Aorta (tissue), 5 donors: ENCODE measurements around the gene ILF2. TPM values are rescaled to one million over a fixed set of nuclear protein-coding genes. Genes with fewer than 3 reads are reported as not detected.

ENCODE experiments used
- ATAC-seq: fragments of 200-7000 bp; cut with Tn5 transposase; one replicate; pipeline ENCODE4 v1.9.1; 2022; ENCODE audit warnings: moderate library complexity; ENCODE audit not compliant: low FRiP score
- DNase-seq, 2 donors: peaks; one replicate each; pipeline ENCODE4 v3.0.0-alpha.2; 2020
- H3K27ac ChIP-seq, 2 donors: one replicate each; pipeline ENCODE4 v1.5.1; 2013; ENCODE audit warnings: low read length in 2 of 2, mild to moderate bottlenecking in 2 of 2, moderate library complexity in 2 of 2, control low read depth in 1 of 2, inconsistent platforms in 1 of 2, low read depth in 1 of 2
- H3K27me3 ChIP-seq, 2 donors: one replicate each; pipeline ENCODE4 v1.6.1; 2013; ENCODE audit warnings: control low read depth in 1 of 2, low read length in 1 of 2, mild to moderate bottlenecking in 1 of 2, moderate library complexity in 1 of 2; ENCODE audit not compliant: insufficient read depth in 2 of 2, control insufficient read depth in 1 of 2
- H3K36me3 ChIP-seq, 2 donors: one replicate each; pipeline ENCODE4 v1.6.1; 2013; ENCODE audit warnings: control low read depth in 1 of 2, low read length in 1 of 2, mild to moderate bottlenecking in 1 of 2; ENCODE audit not compliant: insufficient read depth in 2 of 2, control insufficient read depth in 1 of 2
- H3K4me1 ChIP-seq, 2 donors: one replicate each; pipeline ENCODE4 v1.6.1; 2013; ENCODE audit warnings: low read length in 2 of 2, control low read depth in 1 of 2, mild to moderate bottlenecking in 1 of 2, moderate library complexity in 1 of 2; ENCODE audit not compliant: insufficient read depth in 2 of 2, control insufficient read depth in 1 of 2
- H3K4me3 ChIP-seq, 2 donors: one replicate each; pipeline ENCODE4 v1.5.1; 2013; ENCODE audit warnings: low read length in 2 of 2, control low read depth in 1 of 2, mild to moderate bottlenecking in 1 of 2
- H3K9me3 ChIP-seq: one replicate; pipeline ENCODE4 v1.6.1; 2013; ENCODE audit warnings: mild to moderate bottlenecking, low read length; ENCODE audit not compliant: control insufficient read depth
- WGBS, 2 donors: extraction: QIAGEN DNeasy Blood & Tissue Kit; methylation state at CpG; one replicate each; pipeline ENCODE4 v1.1.7; 2013; 5-methylcytosine and 5-hydroxymethylcytosine counted together
- intact Hi-C, 2 donors: fragments of 100-400 bp; cut with DNase I; formaldehyde crosslinking; loops; one replicate each; pipeline versions ENCODE4 v1.14.2 to v1.15.0; 2022
- polyA plus RNA-seq, 2 donors: library from polyadenylated mRNA; stranded (reverse); fragments of 200-250 nt; gene quantifications; one replicate each; pipeline ENCODE4 v1.2.3, GENCODE V29; 2013
- total RNA-seq, 2 donors: library from RNA; stranded (reverse); fragmentation: NEBNext Ultra II Directional; extraction: Animal tissue kit (Norgen Biotek cat#: 25700); gene quantifications; one replicate each; pipeline ENCODE4 v1.2.1, GENCODE V29; 2021
- donor health status: healthy with polysubstance abuse.
- donor health status: Bipolar disorder and iron deficiency.
- donor health status: DM: no; HTN: no; CAD: no.
- donor health status: DM: no; HTN: no; CAD: no.
- donor health status: DM: yes; HTN: yes; CAD: no.

Gene ILF2
- total and polyA plus RNA-seq, 4 donors: 67.0 to 82.9 (median 71.7) TPM

DNA sequence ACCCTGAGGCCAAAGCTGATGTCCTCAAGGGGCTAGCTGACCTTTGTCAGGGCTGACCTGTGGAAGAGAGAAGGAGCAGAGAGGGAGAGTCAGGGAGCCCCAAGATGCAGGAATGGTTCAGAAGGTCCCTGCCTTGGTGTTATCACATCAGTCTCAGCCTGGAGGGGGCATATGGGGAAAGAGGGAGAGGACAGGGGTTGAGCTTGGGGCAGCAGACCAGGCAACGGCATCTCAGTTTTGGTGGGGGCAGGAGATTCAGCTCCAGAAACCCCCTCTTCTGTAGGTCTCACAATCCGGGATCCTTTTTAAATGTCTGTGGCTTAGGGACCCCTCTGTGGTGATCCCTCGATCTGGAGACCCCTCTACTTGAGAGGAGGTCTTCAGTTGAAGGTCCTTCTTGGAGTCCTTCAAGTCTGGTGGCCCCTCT, 44.3 kb downstream of the ILF2 start:
- peak in 1 of 2 donors; percentile 46 for DNase-seq
- peak overlapping the region; percentile 64 to 85 for H3K27ac ChIP-seq
- no peaks in the 10 kb centered on the region for H3K4me1 ChIP-seq
- no peaks in the 10 kb centered on the region for H3K27me3 ChIP-seq
- H3K4me3 ChIP-seq: peak overlapping the region; percentile 32 to 39
- no peak for ATAC-seq
- H3K36me3 ChIP-seq: no peaks in the 10 kb centered on the region
- intact Hi-C loops: loop anchor here in 1 of 2 donors (5.0 kb wide), 1 partner anchor 119 kb away; no protein-coding TSS in a partner anchor
- H3K9me3 ChIP-seq: no peaks in the 10 kb centered on the region
- WGBS, 2 donors: 28 to 31% methylated on average over 3 of the region's 3 CpGs

DNA sequence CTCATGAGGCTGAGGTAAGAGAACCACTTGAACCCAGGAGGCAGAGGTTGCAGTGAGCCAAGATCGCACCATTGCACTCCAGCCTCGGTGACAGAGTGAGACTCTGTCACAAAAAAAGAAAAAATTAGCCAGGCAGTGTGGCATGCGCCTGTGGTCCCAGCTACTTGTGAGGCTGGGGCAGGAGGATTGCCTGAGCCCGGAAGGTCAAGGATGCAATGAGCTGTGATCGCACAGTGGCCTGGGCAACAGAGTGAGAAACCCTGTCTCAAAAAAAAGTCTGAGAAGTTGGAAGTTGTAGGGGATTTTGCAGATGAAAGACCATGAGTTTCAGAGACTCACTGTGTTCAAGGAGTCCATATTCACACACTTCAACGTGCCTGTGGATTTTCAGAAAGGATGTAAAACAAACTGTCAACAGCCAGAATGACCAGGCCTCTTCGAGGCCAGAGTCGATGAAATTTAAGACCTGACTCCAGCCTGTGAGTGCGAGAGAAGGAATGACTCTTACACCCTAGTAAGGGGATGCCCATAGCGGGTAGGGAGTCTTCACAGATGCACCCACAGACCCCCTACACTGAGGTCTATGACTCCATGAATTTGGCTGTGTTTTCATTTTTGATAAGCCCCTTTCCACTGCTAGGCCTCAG, 45.7 kb downstream of the ILF2 start:
- 83 to 85% methylated on average over 10 of the region's 10 CpGs for WGBS, 2 donors
- no peak overlapping the region for H3K4me3 ChIP-seq
- intact Hi-C loops: loop anchor here in 1 of 2 donors (5.0 kb wide), 1 partner anchor 118 kb away; no protein-coding TSS in a partner anchor
- no peak for ATAC-seq
- peak in 1 of 2 donors; percentile 30 for DNase-seq
- no peaks in the 10 kb centered on the region for H3K9me3 ChIP-seq
- H3K4me1 ChIP-seq: no peaks in the 10 kb centered on the region
- H3K27me3 ChIP-seq: no peaks in the 10 kb centered on the region
- no peaks in the 10 kb centered on the region for H3K36me3 ChIP-seq
- H3K27ac ChIP-seq: no peak overlapping the region

DNA sequence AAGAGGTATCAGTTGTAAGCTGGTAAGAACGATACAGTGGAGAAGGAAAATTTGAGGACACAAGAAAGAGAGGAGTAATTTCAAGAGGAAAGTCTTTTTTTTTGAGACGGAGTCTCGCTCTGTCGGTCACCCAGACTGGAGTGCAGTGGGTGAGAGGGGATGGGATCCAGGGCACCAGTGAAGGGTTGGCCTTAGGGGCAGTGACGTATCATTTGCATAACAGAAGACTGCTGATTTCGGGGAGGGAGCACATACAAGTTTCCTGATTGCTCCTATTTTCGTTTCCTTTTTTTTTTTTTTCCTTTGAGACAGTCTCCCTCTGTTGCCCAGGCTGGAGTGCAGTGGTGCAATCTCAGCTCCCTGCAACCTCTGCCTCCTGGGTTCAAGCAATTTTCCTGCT, 47.7 kb downstream of the ILF2 start:
- Histone ChIP-seq H3K36me3 (no peaks in the 10 kb centered on the region), H3K27ac (no peak overlapping the region), H3K9me3 (no peaks in the 10 kb centered on the region), H3K4me1 (no peaks in the 10 kb centered on the region), H3K27me3 (no peaks in the 10 kb centered on the region), H3K4me3 (no peak overlapping the region)
- no peak for ATAC-seq
- whole genome bisulfite sequencing, 2 donors: 82 to 83% methylated on average over 7 of the region's 7 CpGs
- intact Hi-C loops: no loop called here
- DNase-seq: no peak

DNA sequence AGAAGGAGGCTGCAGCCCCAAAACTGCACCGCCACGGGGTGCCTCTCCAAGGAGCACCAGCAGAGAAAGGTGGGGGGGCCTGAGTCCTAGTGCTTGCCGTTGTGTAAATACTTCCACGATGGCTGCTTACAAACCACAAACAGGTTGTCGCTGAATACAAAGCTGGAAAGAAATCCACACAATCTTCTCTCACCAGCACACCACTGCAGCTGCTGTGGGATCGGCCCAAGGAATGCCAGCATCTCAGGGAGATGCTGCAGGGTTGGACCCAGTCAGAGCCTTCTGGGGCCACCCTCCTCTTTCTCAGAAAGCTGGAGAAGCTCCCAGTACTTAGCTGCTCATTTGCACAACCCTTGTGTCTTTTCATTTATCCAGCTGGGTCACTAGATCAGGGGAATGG, 51.6 kb downstream of the ILF2 start:
- no peak overlapping the region for H3K4me3 ChIP-seq
- intact Hi-C loops: loop anchor here in 1 of 2 donors (5.0 kb wide), 1 partner anchor 47 kb away; no protein-coding TSS in a partner anchor
- H3K36me3 ChIP-seq: no peaks in the 10 kb centered on the region
- H3K27ac ChIP-seq: no peak overlapping the region
- H3K9me3 ChIP-seq: no peaks in the 10 kb centered on the region
- ATAC-seq (no peak), DNase-seq (peak in 1 of 2 donors; percentile 32)
- no peaks in the 10 kb centered on the region for H3K27me3 ChIP-seq
- H3K4me1 ChIP-seq: peaks cover 0 to 1% of the 10 kb centered on the region in 2 donors
- 97 to 98% methylated on average over 6 of the region's 6 CpGs for WGBS, 2 donors

GRCh38 chr1:153617663-153618062, 53.1 kb downstream of the ILF2 start:
- peaks cover 0 to 1% of the 10 kb centered on the region in 2 donors for H3K4me1 ChIP-seq
- no peaks in the 10 kb centered on the region for H3K9me3 ChIP-seq
- WGBS, 2 donors: 3 to 43% methylated on average over 6 of the region's 6 CpGs
- no peak overlapping the region for H3K27ac ChIP-seq
- DNase-seq: peak; percentile 87 to 93
- no peaks in the 10 kb centered on the region for H3K27me3 ChIP-seq
- intact Hi-C loops: loop anchor here in 1 of 2 donors (5.0 kb wide), 1 partner anchor 45 kb away; no protein-coding TSS in a partner anchor
- peak; percentile 74 for ATAC-seq
- H3K36me3 ChIP-seq: no peaks in the 10 kb centered on the region
- H3K4me3 ChIP-seq: no peak overlapping the region

DNA sequence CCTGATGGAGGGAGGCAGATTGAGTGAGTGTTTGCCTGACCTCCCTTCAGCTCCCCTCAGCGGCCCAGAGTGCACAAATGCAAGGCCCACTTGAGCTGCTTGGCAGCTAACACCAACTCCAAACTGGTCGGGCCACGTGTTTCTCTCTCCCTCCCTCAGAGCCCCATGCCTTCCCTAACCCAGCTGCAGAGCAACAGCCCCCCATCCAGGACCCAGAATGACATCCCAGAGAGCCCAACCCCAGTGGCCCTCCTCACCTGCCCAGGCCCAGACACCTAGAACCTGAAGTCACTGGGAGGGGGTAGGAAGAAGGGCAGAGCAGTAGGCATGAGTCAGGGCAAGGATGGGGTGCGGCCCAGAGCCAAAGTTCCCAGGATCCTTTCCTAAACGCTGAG, 53.9 kb downstream of the ILF2 start:
- 69 to 80% methylated on average over 5 of the region's 5 CpGs for WGBS, 2 donors
- no peak overlapping the region for H3K27ac ChIP-seq
- no peaks in the 10 kb centered on the region for H3K9me3 ChIP-seq
- H3K27me3 ChIP-seq: no peaks in the 10 kb centered on the region
- H3K36me3 ChIP-seq: no peaks in the 10 kb centered on the region
- peaks cover 0 to 1% of the 10 kb centered on the region in 2 donors for H3K4me1 ChIP-seq
- intact Hi-C loops: loop anchor here in 1 of 2 donors (5.0 kb wide), 1 partner anchor 45 kb away; no protein-coding TSS in a partner anchor
- no peak for ATAC-seq
- DNase-seq: peak in 1 of 2 donors; percentile 61
- no peak overlapping the region for H3K4me3 ChIP-seq

DNA sequence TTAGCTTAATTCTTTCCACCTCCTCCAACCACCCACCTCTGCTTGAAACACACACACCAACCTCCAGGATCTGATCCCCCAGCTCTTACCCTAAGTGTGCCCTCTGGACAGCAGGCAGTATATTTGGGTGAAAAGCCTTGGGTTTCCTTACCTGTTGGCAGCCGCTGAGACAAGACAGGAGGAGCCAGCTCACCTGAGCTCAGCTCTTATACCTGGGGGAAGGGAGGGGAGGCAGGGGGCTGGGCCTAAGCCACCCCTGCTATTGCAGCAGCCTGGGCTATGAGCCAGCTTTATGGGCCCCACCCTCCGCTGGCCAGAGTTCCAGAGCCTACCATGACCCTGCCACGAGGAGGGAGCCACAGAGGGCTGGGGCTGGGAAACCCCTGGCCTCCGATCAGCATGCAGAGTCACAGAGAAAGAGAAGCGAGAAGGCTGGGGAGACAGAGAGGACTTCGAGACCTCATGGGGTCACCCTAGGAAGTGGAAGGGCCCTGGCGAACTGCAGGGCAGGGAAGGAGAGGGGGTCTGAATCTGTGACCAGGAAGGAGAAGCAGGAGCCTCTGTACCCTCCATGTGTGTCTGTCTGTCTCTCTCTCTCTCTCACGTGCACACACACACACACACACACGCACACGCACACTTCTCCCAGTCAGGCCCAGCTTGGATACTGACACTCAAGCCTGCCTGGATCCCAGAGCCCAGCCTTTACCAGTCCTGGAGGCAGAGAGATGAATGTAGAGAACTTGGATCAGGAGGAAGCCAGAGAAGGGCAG, 54.5 kb downstream of the ILF2 start, which contains the start of gene S100A14:
Gene S100A14, minus strand, starts transcription at position 182 of the 773 bp plus-strand sequence. CDS start 467 bp downstream, outside the sequence.
- Histone ChIP-seq H3K27me3 (no peaks in the 10 kb centered on the region), H3K9me3 (no peaks in the 10 kb centered on the region), H3K27ac (no peak within 1 kb of the TSS), H3K4me3 (no peak within 1 kb of the TSS), H3K36me3 (no peaks in the 10 kb centered on the region), H3K4me1 (peaks cover 0 to 1% of the 10 kb centered on the region in 2 donors)
- ATAC-seq (no peak), DNase-seq (peak in 1 of 2 donors; percentile 75)
- WGBS, 2 donors: 74 to 75% methylated on average over 8 to 10 of the region's 10 CpGs
- intact Hi-C loops: loop anchor here in 1 of 2 donors (5.0 kb wide), 1 partner anchor 44 kb away; no protein-coding TSS in a partner anchor

DNA sequence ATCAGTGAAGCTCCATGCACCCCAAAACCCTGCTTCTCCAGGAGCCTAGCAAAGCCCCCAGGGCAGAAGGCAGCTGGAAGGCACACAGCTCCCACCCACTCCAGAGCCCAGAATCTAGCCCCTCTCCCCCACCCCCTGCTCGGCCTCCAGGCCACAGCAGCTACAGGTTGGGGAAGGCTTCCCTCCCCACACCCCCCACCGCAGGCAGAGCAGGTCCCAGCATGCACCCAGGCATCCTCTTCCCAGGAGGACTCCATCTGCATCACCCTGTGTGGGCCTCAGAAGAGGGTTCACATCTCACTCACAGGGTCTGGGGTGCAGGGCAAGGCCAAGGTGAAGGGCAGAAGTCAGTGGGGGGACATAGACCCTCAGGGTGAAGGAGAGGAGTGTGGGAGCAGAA, 55.4 kb downstream of the ILF2 start:
- intact Hi-C loops: loop anchor here in 1 of 2 donors (5.0 kb wide), 1 partner anchor 43 kb away; no protein-coding TSS in a partner anchor
- Histone ChIP-seq H3K4me1 (peaks cover 0 to 1% of the 10 kb centered on the region in 2 donors), H3K4me3 (no peak overlapping the region), H3K27ac (no peak overlapping the region), H3K9me3 (no peaks in the 10 kb centered on the region), H3K36me3 (no peaks in the 10 kb centered on the region), H3K27me3 (no peaks in the 10 kb centered on the region)
- WGBS, 2 donors: 96 to 100% methylated on average over 2 of the region's 2 CpGs
- ATAC-seq (no peak), DNase-seq (peak in 1 of 2 donors; percentile 46)
